Pons (tissue), 1 donor: ENCODE results near the gene GPR101.

Experiments
- DNase-seq: peaks from one replicate; pipeline ENCODE4 v3.0.0-alpha.2; 2016; ENCODE audit warnings: low spot score

The GPR101 gene, protein sequence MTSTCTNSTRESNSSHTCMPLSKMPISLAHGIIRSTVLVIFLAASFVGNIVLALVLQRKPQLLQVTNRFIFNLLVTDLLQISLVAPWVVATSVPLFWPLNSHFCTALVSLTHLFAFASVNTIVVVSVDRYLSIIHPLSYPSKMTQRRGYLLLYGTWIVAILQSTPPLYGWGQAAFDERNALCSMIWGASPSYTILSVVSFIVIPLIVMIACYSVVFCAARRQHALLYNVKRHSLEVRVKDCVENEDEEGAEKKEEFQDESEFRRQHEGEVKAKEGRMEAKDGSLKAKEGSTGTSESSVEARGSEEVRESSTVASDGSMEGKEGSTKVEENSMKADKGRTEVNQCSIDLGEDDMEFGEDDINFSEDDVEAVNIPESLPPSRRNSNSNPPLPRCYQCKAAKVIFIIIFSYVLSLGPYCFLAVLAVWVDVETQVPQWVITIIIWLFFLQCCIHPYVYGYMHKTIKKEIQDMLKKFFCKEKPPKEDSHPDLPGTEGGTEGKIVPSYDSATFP

GRCh38 chrX:137033774-137034507 lies at the start of gene GPR101:
GPR101 (minus strand) TSS chrX:137033995; CDS start chrX:137031674, 2,321 bp downstream.
- no peak for DNase-seq

- DNase-seq, result no peak
These were observed 47.4 kb upstream of the GPR101 start for GRCh38 chrX:137081239-137081638.

DNA sequence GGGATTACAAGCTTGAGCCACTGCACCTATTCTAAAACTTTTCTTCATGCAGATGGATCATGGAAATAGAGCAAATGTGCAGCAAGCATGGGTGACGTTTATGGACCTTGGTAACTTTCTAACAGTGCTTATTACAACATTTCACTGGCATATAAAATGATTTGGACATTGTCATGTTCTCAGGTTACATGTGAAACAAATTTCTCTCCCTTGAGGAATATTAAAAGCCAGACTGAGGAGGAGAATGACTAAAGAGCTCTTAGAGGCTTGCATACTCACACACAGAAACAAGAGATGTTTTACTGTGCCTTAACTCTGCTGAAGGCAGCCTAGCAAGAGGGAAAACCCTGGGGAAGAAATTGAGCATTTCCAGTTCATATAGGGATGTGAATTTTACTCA lies 38.6 kb upstream of the GPR101 start:
- DNase-seq, result no peak

GRCh38 chrX:137071596-137071995 lies 37.8 kb upstream of the GPR101 start:
- DNase-seq, result no peak

GRCh38 chrX:137067147-137067546 lies 33.4 kb upstream of the GPR101 start:
- no peak for DNase-seq

DNA sequence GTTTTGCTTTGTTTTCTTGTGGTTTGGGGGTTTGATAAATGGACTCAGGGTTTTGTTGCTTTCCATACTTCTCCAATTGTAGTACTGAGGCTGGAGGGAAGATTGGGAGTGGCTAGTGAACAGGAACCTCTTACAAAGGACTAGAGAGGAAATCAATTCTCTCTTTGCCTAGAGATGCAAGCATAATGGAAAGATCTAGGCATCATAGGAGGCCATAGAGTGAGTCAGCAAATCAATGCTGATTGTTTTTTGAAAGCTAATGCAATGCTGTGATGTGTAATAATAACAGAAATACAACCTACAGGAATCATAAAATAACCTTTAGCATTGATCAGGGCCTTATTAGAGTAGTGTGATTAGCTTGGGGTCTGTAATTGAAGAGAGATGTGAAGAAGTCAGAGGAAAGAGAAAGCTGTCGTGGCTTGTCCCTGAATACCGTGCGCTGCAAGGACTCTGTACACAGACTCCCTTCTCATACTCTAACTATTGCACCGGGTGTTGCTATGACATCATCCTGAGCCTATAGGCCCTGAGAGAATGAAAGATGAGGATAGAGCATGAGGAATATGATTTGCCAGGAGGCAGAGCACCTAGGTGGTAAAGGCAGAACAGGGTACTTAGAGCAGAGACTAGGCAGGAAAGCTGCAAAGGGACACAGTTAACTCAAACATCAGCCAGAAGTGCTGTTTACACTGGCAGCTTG lies 29.3 kb upstream of the GPR101 start:
- no peak for DNase-seq

DNA sequence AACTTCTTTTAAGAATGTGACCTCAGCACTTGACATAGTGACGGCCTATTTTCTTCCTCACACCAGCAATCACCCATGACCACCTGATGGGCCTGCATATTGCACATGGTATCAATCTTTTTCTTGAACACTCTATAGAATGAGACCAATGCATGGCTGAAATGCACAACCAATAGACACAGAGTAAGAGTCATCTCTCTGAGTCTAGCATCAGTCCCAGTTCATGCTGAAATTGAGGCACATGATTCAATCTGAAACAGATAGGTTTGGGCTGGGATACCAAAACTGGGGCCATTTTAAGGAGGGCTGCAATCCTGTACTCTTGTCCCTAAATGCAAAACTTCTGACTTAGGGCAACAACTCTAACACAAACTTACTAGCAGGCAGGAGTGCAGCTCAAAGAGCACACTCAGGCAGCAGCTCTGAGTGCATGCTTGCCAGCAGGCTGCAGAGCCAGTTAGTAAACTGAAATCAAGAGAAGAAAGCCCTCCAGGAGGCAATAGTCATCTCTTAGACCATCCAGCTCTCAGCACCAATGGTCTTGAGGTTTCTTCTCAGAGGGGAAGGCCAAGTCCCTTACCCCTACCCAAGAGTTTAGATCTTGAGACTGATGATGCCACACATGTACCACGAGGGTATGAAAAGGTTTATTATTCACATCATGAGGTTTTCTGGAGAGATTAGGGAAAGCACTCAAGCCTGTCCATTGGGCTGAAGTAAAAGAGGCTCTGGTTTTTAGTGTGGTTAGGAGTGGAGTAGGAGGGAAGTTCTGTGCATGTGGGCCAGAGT lies 24.7 kb upstream of the GPR101 start:
- no peak for DNase-seq

- DNase-seq, result no peak
These were observed 18.9 kb upstream of the GPR101 start for GRCh38 chrX:137052643-137053235.

DNA sequence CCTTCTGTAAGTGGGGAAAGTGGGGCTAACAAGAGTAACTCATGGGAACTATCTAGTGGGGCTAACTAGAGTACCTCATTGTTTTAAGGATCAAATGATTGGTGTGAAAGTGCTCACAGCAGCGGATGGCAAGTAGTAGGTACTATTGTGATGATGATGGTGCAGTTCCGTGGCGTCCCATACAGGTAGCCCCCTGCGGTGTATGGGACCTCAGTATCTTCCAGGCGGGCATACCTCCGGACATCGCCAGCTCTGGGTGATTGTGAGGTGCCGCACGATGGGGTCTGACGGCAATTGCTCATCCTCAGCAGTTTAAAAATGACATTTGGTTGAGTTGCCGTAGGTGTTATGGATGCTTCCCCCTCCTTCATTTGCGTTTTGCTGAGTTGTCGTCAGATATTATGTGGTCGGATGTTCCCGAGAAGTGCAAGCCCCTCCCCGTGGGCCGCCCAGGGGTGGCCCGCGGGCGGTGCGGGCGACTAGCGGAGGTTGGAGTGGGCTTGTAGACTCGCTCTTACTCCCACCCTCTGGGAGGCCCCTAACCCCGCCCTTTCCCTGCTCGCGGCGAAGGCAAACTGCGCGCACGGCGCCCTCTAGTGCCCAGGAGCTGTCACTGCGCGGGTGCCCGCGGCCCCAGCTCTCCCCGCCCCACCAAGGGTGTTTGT lies 18.3 kb upstream of the GPR101 start:
- DNase-seq, result peak; percentile 13

GRCh38 chrX:137044893-137045292 lies 11.1 kb upstream of the GPR101 start:
- DNase-seq, result no peak

GRCh38 chrX:137043736-137044135 lies 9.9 kb upstream of the GPR101 start:
- no peak for DNase-seq

GRCh38 chrX:137041329-137041728 lies 7.5 kb upstream of the GPR101 start:
- no peak for DNase-seq

- no peak for DNase-seq
These were observed 6.5 kb upstream of the GPR101 start for GRCh38 chrX:137040113-137040794.

DNA sequence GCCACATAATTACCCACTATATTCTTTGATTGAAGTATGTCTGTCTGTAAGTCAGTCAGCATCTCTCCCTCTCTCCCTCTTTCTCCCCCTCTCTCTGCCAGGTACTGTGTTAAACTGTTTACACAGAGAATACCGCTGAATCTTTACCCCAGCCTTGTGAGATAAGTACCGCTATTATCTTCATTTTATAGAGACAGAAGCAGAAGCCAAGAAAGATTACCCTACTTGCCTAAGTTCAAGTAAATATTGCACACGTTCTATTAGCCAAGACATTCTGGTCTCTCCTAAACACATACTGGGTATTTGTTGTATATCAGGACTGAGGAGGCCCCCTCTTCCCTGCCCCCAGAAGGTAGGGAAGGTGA lies 695 bp upstream of the GPR101 start:
- DNase-seq, result no peak

- DNase-seq, result no peak
These were observed 688 bp downstream of the GPR101 start for GRCh38 chrX:137032841-137033773.

DNA sequence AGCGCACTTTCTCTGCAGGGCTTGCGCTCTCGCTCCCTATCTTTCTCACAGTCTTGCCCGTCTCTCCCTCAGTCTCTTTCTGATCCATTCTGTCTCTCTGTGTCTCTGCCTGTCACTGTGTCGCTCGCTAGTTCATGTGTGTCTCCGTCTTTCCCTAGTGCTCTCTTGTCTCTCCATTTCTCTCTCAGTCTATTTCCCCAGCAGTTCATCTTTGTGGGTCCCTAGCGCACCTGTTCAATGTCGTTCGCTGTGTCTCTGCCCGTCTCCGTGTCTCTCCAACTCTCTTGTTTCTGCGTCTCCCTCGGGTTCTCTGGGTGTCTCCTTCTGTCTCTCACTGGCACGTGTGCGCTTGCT lies 1.5 kb downstream of the GPR101 start:
- peak; percentile 0 for DNase-seq

GRCh38 chrX:137031517-137032340 lies 2.1 kb downstream of the GPR101 start:
- DNase-seq, result peak; percentile 1

DNA sequence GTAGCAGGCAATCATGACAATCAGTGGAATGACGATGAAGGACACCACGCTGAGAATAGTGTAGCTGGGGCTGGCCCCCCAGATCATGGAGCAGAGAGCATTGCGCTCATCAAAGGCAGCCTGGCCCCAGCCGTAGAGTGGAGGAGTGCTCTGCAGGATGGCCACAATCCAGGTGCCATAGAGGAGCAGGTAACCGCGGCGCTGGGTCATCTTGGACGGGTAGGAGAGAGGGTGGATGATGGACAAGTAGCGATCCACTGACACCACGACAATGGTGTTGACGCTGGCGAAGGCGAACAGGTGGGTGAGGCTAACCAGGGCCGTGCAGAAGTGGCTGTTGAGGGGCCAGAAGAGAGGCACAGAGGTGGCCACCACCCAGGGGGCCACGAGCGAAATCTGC lies 2.8 kb downstream of the GPR101 start:
- no peak for DNase-seq
